T-cell (primary cell): ENCODE data around the gene MMP13. TPM values are rescaled to one million over a fixed set of nuclear protein-coding genes. Genes with fewer than 3 reads are reported as not detected.

Experiments used
- ATAC-seq, 4 experiments: fragments of 200-7000 bp in 3 of 4; fragments of 150-1000 bp in 1 of 4; cut with Tn5 transposase; replicated peaks in 1 of 4; 1 replicate in 3 of 4; 2 replicates in 1 of 4; pipeline ENCODE4 v1.10.0; 2021; ENCODE audit warnings: moderate library complexity in 3 of 4, mild to moderate bottlenecking in 2 of 4, moderate number of reproducible peaks in 1 of 4
- CTCF ChIA-PET, 2 donors: fragments of 300-600 bp; sonication (Branson Sonifier 250); formaldehyde crosslinking; loops; one replicate each; lab custom pipeline; 2022; ENCODE audit warnings: antibody characterized with exemption in 2 of 2; lab: Charles Lee
- POLR2A ChIA-PET, 2 donors: fragments of 300-600 bp; sonication (Branson Sonifier 250); formaldehyde crosslinking; loops; one replicate each; lab custom pipeline; 2022; ENCODE audit warnings: antibody characterized with exemption in 2 of 2; lab: Charles Lee
- DNase-seq, 35 experiments: peaks; one replicate each; pipeline versions ENCODE4 v3.0.0 to v3.0.0-alpha.2; 2013 to 2023
- H3K27ac ChIP-seq: one replicate; pipeline ENCODE4 v1.5.1; 2013; ENCODE audit warnings: low read length
- H3K27me3 ChIP-seq, 2 experiments: replicated peaks in 1 of 2; 1 replicate in 1 of 2; 2 replicates in 1 of 2; pipeline versions ENCODE4 v1.6.1 to v1.7.0; 2013; ENCODE audit warnings: low read length in 1 of 2, mixed read lengths in 1 of 2; ENCODE audit not compliant: control insufficient read depth in 2 of 2, insufficient read depth in 2 of 2; ENCODE audit errors: extremely low read depth in 1 of 2
- H3K36me3 ChIP-seq, 2 donors: 1 replicate in 1 of 2; 2 replicates in 1 of 2; pipeline versions ENCODE4 v1.6.1 to v1.7.0; 2013; ENCODE audit warnings: low read length in 1 of 2; ENCODE audit not compliant: control insufficient read depth in 2 of 2, insufficient read depth in 1 of 2; ENCODE audit errors: extremely low read depth in 1 of 2
- H3K4me1 ChIP-seq, 2 experiments: 1 replicate in 1 of 2; 2 replicates in 1 of 2; pipeline versions ENCODE4 v1.6.1 to v1.7.0; 2013; ENCODE audit warnings: low read length in 2 of 2, mixed read lengths in 1 of 2; ENCODE audit not compliant: insufficient read depth in 2 of 2, control insufficient read depth in 1 of 2; ENCODE audit errors: extremely low read depth in 1 of 2
- H3K4me3 ChIP-seq, 2 donors: 1 replicate in 1 of 2; 2 replicates in 1 of 2; pipeline versions ENCODE4 v1.5.1 to v1.7.0; 2013; ENCODE audit warnings: mild to moderate bottlenecking in 2 of 2, low read length in 1 of 2, moderate library complexity in 1 of 2; ENCODE audit not compliant: control insufficient read depth in 1 of 2; ENCODE audit errors: extremely low read depth in 1 of 2
- H3K9me3 ChIP-seq: 2 replicates; pipeline ENCODE4 v1.7.0; 2013
- H3K27ac Mint-ChIP-seq, 2 donors: one replicate each; pipeline ENCODE4 v1.8.0; 2020 to 2021; ENCODE audit warnings: mild to moderate bottlenecking in 2 of 2, mixed read lengths in 2 of 2
- H3K27me3 Mint-ChIP-seq, 2 donors: one replicate each; pipeline ENCODE4 v1.8.0; 2021 to 2022; ENCODE audit warnings: mixed read lengths in 2 of 2
- H3K36me3 Mint-ChIP-seq: one replicate; pipeline ENCODE4 v1.8.0; 2021; ENCODE audit warnings: mixed read lengths
- H3K4me1 Mint-ChIP-seq, 3 donors: one replicate each; pipeline ENCODE4 v1.8.0; 2020 to 2022; ENCODE audit warnings: mixed read lengths in 3 of 3, mild to moderate bottlenecking in 1 of 3
- H3K4me3 Mint-ChIP-seq, 3 donors: one replicate each; pipeline ENCODE4 v1.8.0; 2020 to 2022; ENCODE audit warnings: mild to moderate bottlenecking in 3 of 3, mixed read lengths in 3 of 3, moderate library complexity in 3 of 3
- H3K9me3 Mint-ChIP-seq, 3 donors: one replicate each; pipeline ENCODE4 v1.8.0; 2020 to 2022; ENCODE audit warnings: mixed read lengths in 3 of 3
- WGBS: methylation state at CpG from one replicate; pipeline ENCODE4 v1.1.5; 2013; ENCODE audit warnings: missing lambda C conversion rate; ENCODE audit not compliant: insufficient coverage; 5-methylcytosine and 5-hydroxymethylcytosine counted together
- total RNA-seq, 35 experiments: library from RNA in 6 of 35; stranded (reverse) in 6 of 35; fragments of 120-200 nt in 1 of 35; gene quantifications; one replicate each; pipeline versions ENCODE4 v1.2.1 to v1.2.4 and lab custom pipeline; 2013 to 2026

Gene MMP13
- total RNA-seq, 5 donors from 2014 or later (not counting 1 experiment from before 2014, with no cell fraction given) = not detected

DNA sequence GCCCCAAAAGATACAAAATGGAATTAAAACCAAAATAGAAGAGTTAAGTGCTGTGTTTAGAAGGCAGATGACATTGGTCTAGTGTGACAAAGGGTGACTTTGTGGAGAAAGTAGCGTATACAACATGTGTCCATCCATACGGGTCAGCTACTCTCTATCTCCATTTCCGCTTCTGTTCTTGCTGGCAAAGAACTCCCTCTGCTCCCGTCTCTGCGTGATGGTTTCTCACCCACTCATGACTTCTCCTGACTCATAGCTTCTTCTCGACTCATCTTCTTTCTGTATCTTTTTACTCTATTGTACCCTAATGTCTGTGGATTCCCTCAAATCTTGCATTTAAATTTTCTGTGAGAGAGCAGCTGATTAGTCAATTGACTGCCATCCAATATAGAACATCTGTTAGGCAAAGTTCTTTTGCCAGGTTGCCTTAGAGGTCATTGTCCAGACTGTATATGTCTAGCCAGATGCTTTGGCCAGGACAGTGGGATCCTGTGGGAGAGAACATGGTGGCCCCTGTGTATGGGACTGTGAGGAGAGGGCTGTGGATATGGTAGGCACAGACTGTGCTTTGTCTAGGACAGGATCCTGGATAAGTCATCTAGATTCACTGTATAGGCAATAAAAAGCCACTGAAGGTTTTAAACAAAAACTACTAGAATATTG, 28.4 kb downstream of the MMP13 start:
- peaks cover 0 to 6% of the 10 kb centered on the region in 2 experiments for H3K27me3 ChIP-seq
- DNase-seq (no peak), ATAC-seq (no peak)
- Mint-ChIP-seq H3K27ac (no peak overlapping the region), H3K9me3 (no peaks in the 10 kb centered on the region), H3K4me1 (no peaks in the 10 kb centered on the region), H3K27me3 (peaks cover 3 to 22% of the 10 kb centered on the region in 2 donors), H3K4me3 (no peak overlapping the region), H3K36me3 (no peaks in the 10 kb centered on the region)
- no peaks in the 10 kb centered on the region for H3K36me3 ChIP-seq
- ChIA-PET POLR2A (no interaction called here), CTCF (no interaction called here)
- 76% methylated on average over 5 of the region's 6 CpGs for WGBS
- H3K4me1 ChIP-seq = no peaks in the 10 kb centered on the region
- no peaks in the 10 kb centered on the region for H3K9me3 ChIP-seq
- no peak overlapping the region for H3K4me3 ChIP-seq
- H3K27ac ChIP-seq = no peak overlapping the region

DNA sequence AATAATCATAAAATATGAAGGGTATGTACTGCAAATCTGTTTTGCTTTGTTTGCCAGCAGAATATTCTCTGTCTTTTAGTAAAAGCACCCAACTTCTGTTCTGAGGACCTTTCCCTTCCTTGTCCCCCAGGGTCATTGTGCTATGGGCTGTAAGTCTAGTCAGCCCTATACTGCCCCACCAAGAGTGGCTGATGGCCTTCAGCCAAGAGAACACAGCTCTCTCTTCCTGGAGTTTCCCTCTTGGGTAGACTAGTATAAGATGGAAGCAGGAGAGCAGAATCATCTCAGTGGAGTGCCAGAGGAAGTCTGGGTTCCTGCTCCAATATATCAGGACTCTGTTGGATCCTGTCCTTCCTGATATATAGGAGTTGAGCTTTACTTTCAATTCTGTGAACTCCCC, 29.0 kb downstream of the MMP13 start:
- DNase-seq = no peak
- Histone ChIP-seq H3K27me3 (peaks cover 0 to 4% of the 10 kb centered on the region in 2 experiments), H3K4me1 (no peaks in the 10 kb centered on the region), H3K4me3 (no peak overlapping the region), H3K27ac (no peak overlapping the region), H3K9me3 (no peaks in the 10 kb centered on the region), H3K36me3 (no peaks in the 10 kb centered on the region)
- Mint-ChIP-seq H3K27me3 (peaks cover 3 to 22% of the 10 kb centered on the region in 2 donors), H3K36me3 (no peaks in the 10 kb centered on the region), H3K4me1 (no peaks in the 10 kb centered on the region), H3K9me3 (no peaks in the 10 kb centered on the region), H3K27ac (no peak overlapping the region), H3K4me3 (no peak overlapping the region)
- ChIA-PET POLR2A (no interaction called here), CTCF (no interaction called here)
- no peak for ATAC-seq

- no peaks in the 10 kb centered on the region for H3K36me3 Mint-ChIP-seq
- Histone ChIP-seq H3K4me3 (no peak overlapping the region), H3K36me3 (no peaks in the 10 kb centered on the region), H3K9me3 (no peaks in the 10 kb centered on the region), H3K4me1 (no peaks in the 10 kb centered on the region), H3K27me3 (peaks cover 0 to 3% of the 10 kb centered on the region in 2 experiments), H3K27ac (no peak overlapping the region)
- H3K27me3 Mint-ChIP-seq = peaks cover 3 to 18% of the 10 kb centered on the region in 2 donors
- ChIA-PET CTCF (no interaction called here), POLR2A (no interaction called here)
- H3K27ac Mint-ChIP-seq = no peak overlapping the region
- no peak overlapping the region for H3K4me3 Mint-ChIP-seq
- DNase-seq (no peak), ATAC-seq (no peak)
- H3K4me1 Mint-ChIP-seq = no peaks in the 10 kb centered on the region
- H3K9me3 Mint-ChIP-seq = no peaks in the 10 kb centered on the region
- WGBS = no CpG with 5 or more reads among the region's 3 CpGs
Measured at GRCh38 chr11:102925988-102926387, 29.5 kb downstream of the MMP13 start.

- WGBS = 29% methylated on average over 1 of the region's 6 CpGs
- H3K27ac ChIP-seq = no peak overlapping the region
- CTCF ChIA-PET = interaction anchor here in 1 of 2 donors (0.6 kb wide), 1 partner anchor 616 kb away, joined by 6 read pairs; no protein-coding TSS in a partner anchor
Measured at GRCh38 chr11:102924851-102925380, 30.6 kb downstream of the MMP13 start.

GRCh38 chr11:102921587-102922220, 33.8 kb downstream of the MMP13 start:
- DNase-seq (no peak), ATAC-seq (no peak)
- POLR2A ChIA-PET = no interaction called here
- 67% methylated on average over 1 of the region's 3 CpGs for WGBS
- Histone ChIP-seq H3K27ac (no peak overlapping the region), H3K36me3 (no peaks in the 10 kb centered on the region), H3K4me3 (no peak overlapping the region), H3K27me3 (peaks cover 4 to 6% of the 10 kb centered on the region in 2 experiments), H3K9me3 (no peaks in the 10 kb centered on the region), H3K4me1 (no peaks in the 10 kb centered on the region)
- Mint-ChIP-seq H3K4me1 (peaks cover 0 to 5% (median 5%) of the 10 kb centered on the region in 3 donors), H3K27ac (no peak overlapping the region), H3K9me3 (no peaks in the 10 kb centered on the region), H3K36me3 (no peaks in the 10 kb centered on the region), H3K4me3 (no peak overlapping the region), H3K27me3 (peaks cover 7 to 19% of the 10 kb centered on the region in 2 donors)
- CTCF ChIA-PET = no interaction called here

More at GRCh38 chr11:102924851-102925380, 30.6 kb downstream of the MMP13 start:
- H3K9me3 ChIP-seq = no peaks in the 10 kb centered on the region
- peaks cover 7 to 19% of the 10 kb centered on the region in 2 donors for H3K27me3 Mint-ChIP-seq
- no peaks in the 10 kb centered on the region for H3K36me3 ChIP-seq
- H3K36me3 Mint-ChIP-seq = no peaks in the 10 kb centered on the region
- H3K27ac Mint-ChIP-seq = no peak overlapping the region
- H3K27me3 ChIP-seq = peaks cover 0 to 3% of the 10 kb centered on the region in 2 experiments
- no peak overlapping the region for H3K4me3 ChIP-seq
- no peaks in the 10 kb centered on the region for H3K9me3 Mint-ChIP-seq
- H3K4me1 Mint-ChIP-seq = peaks cover 0 to 5% (median 4%) of the 10 kb centered on the region in 3 donors
- POLR2A ChIA-PET = interaction anchor here in 1 of 2 donors (0.6 kb wide), 1 partner anchor 598 kb away, joined by 4 read pairs; no protein-coding TSS in a partner anchor
- no peak for ATAC-seq
- peak in 1 of 35 experiments; percentile 1 for DNase-seq
- no peak overlapping the region for H3K4me3 Mint-ChIP-seq
- H3K4me1 ChIP-seq = no peaks in the 10 kb centered on the region

GRCh38 chr11:102920118-102920684, 35.3 kb downstream of the MMP13 start:
- Histone ChIP-seq H3K27me3 (peaks cover 4 to 6% of the 10 kb centered on the region in 2 experiments), H3K4me3 (no peak overlapping the region), H3K9me3 (no peaks in the 10 kb centered on the region), H3K36me3 (no peaks in the 10 kb centered on the region), H3K4me1 (no peaks in the 10 kb centered on the region), H3K27ac (no peak overlapping the region)
- ATAC-seq = no peak
- H3K9me3 Mint-ChIP-seq = no peaks in the 10 kb centered on the region
- ChIA-PET CTCF (interaction anchor here in 1 of 2 donors (0.7 kb wide), 1 partner anchor 497 kb away, joined by 3 read pairs; no protein-coding TSS in a partner anchor), POLR2A (no interaction called here)
- no peak for DNase-seq
- no peak overlapping the region for H3K4me3 Mint-ChIP-seq
- no peaks in the 10 kb centered on the region for H3K36me3 Mint-ChIP-seq
- peaks cover 7 to 19% of the 10 kb centered on the region in 2 donors for H3K27me3 Mint-ChIP-seq
- H3K27ac Mint-ChIP-seq = no peak overlapping the region
- 3% methylated on average over 5 of the region's 13 CpGs for whole genome bisulfite sequencing
- H3K4me1 Mint-ChIP-seq = peaks cover 0 to 5% (median 5%) of the 10 kb centered on the region in 3 donors
